GM21717 (cell line): ENCODE data around the gene SDK2.
"Not testable (repeated sequence)": the region's sequence is repeated elsewhere in the genome, so short reads cannot be mapped to it uniquely, and the experiment has no call there.

Source experiments
- ATAC-seq: cut with Tn5 transposase; IDR thresholded peaks from one replicate; pipeline ENCODE4 v1.9.1; 2021; ENCODE audit warnings: mild to moderate bottlenecking, moderate library complexity; ENCODE audit not compliant: unreplicated experiment

SDK2 gene

DNA sequence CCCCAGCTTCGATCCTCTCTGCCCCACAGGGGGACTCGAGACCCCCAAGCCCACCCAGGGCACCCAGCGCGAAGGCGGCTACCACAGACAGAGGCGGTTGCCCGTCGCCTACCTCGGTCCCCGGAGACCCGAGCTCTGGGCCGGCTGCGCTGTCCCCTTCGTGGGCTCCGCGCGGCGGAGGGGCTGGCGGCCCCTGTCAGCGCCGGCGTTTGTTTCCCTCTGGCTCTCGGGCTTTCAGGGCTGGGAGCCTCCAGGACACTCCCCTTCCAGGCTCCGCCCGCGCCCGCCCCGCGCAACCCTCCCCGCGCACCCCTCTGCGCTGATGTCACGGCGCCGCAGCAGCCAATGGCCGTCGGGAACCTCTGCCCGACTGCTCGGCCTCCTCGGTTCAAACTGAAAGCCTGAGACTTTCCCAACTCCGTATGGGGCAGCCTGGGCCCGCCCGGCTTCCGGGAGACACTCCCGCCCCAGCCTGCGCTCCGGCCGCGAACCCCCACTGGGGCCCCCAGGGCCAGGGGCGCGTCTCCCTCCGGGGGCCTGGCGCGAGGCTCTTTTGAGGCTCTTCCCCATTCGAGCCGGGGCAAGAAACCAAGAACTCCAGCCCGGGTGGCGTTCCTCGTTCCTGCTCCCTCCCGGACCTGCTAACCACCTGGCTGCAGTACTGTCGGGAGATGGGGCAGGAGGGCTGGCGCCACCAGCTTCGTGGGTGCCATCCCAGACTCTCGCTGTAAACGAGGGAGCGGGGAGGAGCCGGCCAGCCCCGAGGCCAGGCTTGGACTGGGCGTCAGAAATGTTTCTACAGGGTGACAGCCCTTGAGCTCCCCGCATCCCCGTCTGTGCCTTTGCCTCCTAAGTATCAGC is 332.2 kb downstream of the SDK2 start, which contains the start of gene CDC42EP4:
CDC42EP4 (minus strand) TSS at position 221 of the 861 bp plus-strand sequence. CDS start 25,501 bp downstream, outside the sequence.
- peak; percentile 91 for ATAC-seq

DNA sequence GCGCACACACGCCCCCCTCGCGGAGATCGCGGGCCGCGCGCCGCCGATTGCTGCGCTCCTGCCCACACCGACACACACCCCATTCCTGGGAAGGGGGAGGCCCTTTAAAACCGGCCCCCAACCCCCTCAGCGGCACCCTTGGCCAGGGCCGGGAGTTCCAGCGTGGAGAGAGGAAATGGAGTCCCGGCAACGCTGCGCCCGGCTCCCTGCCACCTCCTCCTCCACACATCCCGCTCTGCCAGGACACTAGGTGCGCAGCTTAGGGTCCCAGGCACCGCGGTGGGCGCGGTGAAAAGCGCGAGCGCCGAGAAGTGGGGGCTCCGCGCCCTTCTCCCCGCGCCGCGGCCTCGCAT is 332.8 kb downstream of the SDK2 start:
- peak; percentile 23 for ATAC-seq

DNA sequence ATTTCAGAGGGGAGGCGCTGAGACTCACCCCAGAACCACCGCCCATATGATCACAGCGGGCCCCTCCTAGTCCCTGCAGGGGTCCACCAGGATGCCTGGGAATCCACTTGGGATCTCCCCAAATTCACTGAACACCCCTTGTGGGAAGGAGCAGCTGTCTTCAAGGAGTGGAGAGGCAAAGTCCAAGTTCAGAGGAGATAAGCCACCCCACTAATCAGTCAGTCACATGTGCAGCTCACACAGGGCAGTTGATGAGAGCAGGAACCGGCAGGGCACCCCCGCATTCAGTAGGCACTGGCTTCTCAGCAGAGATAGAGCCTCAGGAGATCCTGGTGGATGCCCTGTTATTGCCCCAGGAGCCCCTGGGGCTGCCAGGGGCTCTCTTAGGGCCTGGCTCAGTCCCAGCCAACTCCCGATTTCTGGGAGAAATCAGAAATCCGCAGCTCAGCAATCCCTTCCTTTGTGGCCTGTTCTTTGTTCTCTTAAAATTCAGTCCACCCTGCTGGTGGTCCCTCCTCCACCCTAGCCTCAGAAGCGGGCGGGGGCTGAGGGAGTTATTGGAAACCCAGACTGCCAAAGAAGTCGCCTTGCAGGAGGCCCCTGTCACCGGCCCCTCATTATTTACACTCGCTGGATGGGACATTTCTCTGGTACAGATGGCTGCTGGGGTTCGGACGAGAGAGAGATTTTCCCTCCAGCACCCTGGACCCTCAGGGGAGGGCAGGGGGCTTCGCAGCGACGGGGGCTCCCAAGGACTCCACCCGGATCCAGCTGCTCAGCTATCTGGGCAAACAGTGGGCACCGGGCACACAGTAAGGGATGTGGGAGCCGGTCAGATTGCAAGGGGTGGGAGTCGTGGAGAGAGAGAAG is 334.3 kb downstream of the SDK2 start:
- no peak for ATAC-seq

DNA sequence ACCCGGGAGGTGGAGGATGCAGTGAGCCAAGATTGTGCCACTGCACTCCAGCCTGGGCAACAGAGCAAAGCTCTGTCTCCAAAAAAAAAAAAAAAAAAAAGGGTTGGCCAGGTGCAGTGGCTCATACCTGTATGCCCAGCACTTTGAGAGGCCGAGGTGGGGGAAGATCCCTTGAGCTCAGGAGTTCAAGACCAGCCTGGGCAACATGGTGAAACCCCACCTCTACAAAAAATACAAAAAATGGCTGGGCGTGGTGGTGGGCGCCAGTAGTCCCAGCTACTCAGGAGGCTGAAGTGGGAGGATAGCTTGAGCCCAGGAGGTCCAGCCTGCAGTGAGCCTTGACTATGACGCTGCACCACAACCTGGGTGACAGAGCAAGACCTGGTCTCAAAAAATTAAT is 335.3 kb downstream of the SDK2 start:
- ATAC-seq = not testable (repeated sequence)

DNA sequence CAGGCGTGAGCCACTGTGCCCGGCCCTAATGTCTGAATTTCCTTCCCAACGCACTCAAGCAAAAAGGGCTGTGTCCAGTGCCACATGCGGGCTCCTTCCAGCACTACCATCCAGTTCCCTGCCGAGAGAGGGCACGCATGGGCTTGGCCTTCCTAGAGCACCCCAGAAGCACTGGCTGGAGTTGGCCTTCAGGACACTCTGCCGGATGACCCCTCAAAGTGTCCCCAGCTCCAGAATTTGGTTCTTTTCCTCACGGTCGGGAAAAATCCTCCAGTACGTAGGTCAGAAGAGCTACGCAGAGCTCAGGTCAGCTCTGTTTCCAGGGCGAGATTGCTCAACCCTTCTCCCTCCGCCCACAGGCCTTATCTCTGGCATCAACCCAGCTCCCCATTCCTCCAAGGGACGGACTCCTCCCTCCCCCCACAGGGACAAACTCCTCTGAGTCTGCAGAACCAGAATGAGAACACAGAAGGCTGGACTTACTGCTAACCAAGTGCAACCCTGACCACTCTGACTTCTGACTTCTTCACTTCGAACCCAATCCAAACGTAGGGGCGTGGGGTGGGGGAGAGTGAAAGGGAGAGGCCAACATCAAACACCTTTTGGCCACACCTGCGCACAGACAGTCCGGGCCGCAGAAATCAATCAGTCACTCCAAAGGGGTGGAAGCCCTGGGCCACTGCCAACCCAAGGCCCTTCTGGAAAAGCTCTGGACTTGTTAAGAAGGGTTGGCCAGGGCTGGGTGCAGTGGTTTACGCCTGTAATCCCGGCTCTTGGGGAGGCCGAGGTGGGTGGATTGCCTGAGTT is 336.0 kb downstream of the SDK2 start:
- ATAC-seq = no peak

DNA sequence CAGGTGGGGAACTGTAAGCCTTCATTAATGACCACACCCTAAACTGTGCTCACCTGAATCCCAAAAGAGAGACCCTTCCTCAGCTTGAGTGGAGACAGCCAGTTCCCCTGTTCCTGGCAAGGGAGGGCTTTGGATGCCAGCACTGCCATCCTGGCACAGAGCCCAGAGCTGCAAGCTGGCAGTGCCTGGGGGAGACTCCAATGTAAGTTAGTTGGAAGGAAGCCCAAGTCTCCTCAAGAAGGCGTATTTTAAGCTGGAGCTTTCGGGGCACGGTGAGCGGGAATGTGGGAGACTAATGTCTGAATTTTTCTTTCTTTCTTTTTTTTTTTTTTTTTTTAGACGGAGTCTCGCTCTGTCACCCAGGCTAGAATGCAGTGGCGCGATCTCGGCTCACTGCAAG is 337.1 kb downstream of the SDK2 start:
- no peak for ATAC-seq

DNA sequence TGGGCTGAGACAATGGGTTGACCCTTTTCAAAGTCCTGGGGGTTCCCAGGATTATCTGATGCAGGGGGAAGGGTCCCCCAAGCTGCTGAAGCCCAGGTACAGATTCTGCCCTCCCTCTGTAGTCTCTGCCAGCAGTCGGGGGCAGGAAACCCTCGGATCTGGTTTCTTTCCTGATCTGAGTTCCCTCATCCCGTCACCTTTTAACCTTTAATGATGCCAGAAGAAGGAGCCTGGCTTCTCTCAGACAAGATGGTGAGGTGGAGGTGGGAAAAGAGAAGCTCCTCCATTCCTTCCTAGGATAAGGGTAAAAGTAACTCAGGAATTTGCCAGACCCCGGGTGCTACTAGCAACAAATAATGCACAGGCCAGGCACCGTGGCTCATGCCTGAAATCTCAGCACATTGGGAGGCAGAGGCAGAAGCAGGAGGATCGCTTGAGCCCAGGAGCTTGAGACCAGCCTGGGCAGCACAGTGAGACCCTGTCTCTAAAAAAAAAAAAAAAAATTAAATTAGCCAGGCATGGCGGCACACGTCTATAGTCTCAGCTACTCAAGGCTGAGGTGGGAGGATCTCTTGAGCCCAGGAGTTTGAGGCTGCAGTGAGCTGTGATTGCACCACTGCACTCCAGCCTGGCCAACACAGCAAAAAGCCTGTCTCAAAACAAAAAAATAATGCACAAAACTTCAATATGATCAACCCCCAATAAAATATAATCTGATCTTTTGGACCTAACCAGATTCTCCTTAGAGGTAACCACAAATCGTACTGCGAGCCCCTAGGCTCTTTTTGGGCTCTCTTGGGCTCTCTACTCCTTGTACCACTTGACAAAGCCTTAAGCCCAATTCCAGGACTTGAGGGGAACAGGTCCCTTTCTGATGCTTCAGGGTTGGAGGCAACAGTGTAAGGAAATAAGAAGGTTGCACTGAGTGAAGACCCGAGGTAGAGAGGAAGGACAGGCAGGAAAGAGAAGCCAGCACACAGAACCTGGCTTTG is 338.1 kb downstream of the SDK2 start:
- ATAC-seq = no peak

DNA sequence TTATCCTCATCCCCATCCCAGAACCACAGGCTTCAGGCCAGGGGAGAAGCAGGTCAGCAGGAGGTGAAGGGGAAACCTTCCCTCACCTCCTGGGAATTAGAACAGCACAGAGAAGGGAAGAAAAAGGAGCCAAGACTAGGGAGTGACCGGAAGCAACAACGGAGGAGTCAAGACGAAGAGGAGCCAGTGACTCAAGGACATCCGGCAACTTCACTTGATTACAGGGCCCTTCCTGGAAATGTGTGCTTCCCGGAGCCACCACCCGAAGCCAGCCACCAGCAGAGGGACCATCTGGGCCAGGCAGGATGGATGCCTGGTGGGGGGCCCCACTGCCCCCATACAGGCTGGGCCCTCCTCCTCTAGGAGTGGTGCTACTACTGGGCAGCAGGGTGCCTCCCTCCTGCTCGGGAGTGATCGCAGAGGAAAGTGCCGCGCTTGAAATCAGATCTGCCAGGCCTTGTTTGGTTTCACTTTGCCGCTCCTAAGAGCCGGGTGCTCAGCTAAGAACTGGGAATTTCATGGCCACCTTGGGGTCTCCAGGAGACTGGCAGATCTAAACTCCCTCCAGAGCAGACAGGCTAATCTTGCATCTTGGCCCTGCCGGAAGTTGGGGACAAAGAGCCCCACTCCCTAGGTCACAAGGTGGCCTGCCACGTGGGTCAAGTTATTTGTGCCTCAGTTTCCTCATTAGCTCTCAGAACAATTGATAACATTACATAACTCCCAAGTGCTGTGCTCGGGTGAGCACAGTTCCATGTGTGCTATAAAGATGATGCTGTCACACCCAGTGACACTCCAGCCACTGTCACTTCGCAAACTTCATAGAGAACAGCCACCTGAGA is 339.1 kb downstream of the SDK2 start:
- ATAC-seq = no peak

DNA sequence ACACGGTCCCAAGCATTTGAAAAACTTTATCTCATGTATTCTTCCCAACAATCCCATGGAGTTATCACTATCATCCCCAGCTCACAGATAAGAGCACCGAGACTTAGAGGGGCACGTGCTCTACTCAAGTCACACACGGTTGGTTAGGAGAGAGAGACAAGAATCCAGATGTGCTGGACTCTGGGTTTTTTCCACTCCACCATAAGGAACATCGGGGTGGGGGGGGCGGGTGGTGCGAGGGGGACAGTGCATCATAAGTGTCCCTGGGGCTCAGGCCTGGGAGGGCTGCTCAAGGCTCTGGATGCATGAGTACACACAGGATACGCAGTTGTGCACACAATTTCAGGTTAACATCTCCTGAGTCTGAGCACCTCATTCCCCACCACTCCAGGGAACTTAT is 339.8 kb downstream of the SDK2 start:
- no peak for ATAC-seq

DNA sequence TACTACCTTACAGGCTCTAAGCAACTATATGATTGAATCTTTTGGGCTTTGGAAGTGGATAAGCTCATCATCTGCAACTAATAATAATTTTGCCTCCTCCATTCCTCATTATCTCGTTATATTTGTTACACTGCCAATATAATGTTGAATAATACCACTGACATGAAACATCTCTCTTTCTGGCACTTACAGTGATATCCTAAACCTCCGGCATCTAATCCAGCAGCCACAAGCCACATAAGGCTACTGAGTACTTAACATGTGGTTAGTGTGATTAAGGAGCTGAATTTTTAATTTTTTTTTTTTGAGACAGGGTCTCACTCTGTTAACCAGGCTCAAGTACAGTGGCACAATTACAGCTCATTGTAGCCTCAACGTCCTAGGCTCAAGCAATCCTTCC is 342.1 kb downstream of the SDK2 start:
- no peak for ATAC-seq

DNA sequence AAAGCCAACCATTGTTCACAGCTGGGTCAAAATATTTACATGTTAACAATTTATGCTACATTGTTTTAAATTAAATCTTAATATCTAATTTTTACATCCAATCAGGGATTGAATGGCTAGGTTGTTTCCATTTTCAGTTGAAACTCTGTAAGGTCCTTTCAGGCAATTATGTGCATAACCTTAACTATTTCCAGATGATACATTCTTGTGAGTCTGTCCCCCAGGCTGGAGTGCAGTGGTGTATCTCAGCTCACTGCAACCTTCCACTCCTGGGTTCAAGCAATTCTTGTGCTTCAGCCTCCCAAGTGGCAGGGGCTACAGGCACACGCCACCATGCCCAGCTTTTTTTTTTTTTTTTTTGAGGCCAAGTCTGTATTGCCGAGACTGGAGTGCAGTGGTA is 342.9 kb downstream of the SDK2 start:
- ATAC-seq = no peak

DNA sequence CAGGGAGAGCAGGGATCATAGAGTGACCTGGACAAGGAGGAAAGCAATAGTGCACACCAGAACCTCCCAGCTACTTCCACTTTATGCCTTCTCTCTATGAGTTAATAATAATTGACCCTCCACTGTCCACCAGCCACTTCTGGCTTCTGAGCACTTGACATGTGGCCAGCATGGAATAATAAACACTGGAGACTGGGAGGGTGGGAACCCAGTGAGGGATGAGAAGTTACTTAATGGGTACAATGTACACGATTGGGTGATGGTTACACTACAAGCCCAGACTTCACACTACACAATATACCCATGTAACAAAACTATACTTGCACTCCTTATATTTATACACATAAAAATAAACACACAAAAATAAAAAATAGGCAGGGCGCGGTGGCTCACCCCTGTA is 343.9 kb downstream of the SDK2 start:
- ATAC-seq = no peak

DNA sequence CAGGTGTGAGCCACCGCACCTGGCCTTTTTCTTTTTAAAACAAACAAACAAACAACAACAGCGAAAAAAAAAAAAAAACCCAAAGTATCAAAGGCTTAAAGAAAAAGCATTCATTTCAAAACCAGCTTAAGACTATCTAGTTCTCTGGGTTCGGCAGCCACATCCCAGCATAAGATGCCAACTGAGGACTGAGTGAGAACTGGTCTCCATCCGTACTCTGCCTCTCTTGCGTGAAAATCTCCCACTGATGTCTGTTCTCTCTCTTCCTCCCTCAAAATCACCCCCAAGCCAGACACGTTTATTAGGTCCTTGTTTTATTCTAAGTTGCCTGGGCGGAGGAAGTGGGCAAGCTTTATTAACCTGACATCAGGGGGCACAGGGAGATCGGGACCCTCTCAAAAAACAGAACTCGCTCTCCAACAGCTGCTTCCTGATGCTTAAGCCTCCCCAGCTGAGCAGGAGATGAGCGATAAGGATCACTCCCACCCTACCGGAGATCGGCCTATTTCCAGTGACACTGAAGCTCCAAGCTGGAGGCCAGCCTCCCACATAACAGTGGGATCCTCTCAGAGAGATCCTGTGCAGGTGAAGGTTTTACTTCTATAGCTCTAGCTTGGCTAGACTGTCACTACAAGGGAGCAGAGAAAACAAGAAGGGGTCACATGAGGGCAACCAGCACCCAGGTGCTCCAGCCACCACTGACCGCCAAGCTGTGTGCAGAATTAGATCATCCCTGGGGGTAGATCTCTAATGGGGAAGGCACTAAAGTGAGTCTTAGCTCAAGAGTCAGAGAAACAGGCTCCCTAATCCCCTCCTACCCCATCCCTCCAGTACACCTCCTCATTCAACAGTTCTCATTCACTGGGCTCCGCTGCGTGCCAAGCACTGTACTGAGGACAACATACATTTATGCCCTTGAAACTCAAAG is 346.0 kb downstream of the SDK2 start:
- no peak for ATAC-seq

DNA sequence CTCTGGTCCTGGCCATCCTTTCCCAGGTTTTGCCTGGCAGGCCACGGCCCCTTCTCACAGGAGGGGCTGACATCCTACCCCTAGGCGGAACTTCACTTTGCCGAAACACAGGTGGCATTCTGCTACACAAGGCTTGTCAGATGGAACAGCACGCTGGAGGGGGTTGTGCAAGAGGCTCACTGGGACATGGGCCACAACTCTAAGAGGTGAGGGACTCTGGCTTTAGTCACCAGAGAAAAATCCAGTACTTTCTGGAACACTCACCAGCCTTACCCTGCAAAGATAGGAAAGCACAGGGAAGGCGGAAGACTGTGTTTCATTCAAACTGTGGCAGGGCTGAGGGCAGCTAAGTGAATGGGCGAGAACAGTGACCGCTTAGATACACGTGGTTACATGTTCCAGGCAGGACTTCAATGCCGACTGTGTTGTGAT is 350.7 kb downstream of the SDK2 start:
- no peak for ATAC-seq

DNA sequence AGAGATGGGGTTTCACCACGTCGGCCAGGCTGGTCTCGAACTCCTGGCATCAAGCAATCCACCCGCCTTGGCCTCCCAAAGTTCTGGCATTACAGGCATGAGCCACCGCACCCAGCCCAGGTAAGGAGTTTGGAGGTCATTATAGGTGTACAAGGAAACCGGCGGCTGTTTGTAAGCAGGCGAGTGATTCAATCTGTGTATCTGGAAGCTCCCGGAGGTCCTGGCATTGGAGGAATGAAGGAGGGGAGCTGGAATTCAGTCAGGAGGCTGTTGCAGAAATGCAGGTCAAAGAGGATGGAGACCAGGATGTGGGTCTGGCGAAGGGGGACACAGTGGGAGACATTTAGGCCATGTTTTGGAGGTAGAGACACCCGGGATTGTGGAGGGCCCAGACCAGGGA is 351.2 kb downstream of the SDK2 start:
- no peak for ATAC-seq

DNA sequence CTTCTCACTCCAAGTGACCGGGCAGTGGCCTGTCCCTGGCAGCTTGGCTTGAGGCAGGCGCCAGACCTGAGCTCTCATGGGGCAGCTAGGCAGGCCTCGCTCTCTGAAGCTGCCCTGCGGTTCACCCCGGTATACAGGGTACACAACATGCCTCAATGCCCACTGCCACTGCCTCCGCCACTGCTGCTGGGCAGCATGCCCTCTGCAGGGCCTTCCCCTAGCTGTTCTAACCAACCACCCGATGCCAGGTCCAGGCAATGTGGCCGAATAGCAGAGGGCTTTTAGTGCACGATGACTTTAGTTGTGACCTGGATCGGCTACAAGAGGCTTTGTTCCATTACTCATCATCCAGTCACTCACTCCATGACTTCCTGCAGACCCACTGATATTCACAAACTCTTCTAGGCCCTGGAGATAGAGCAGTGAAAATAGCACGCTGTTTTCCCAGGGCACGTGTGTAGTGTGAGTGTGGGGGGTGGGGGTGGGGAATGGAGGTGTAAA is 352.2 kb downstream of the SDK2 start:
- ATAC-seq = no peak

DNA sequence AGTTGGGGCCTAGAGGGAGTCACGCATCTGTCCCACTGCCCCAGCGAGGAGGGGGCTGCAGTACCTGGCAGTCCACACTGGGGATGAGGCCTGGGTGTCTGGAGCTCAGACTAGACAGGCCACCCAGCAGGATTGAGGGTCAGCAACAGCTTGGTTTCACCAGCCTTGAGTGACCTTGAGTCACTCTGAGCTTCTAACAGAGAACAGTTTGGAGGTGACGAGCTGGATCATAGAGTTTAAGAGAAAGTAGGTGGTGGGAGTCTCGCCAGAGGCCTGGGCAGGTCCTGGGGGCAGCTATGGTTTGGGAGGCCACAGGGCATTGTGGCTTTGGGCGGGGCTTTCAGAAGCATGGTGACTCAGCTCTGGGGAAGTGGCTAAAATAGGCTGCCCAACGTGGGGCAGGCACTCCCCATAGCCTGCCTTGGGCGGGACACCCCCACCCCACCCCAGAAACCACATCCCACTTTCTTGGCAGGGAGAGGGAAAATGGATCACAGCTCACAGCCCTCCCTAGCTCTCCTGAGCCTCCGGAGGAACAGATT is 352.9 kb downstream of the SDK2 start:
- ATAC-seq = peak; percentile 88
